Fibroblast of lung (primary cell): ENCODE results near the gene PLCL1. TPM values are rescaled to one million over a fixed set of nuclear protein-coding genes. Genes with fewer than 3 reads are reported as not detected.

Experiments
- DNase-seq, 2 donors: peaks; one replicate each; pipeline versions ENCODE4 v3.0.0 to v3.0.0-alpha.2; 2010; ENCODE audit warnings: low read depth in 2 of 2
- H2AFZ ChIP-seq: 2 replicates; pipeline ENCODE4 v1.5.1; 2012; ENCODE audit warnings: low read length, control low read depth, inconsistent platforms
- H3K27ac ChIP-seq: 2 replicates; pipeline ENCODE4 v1.5.1; 2011; ENCODE audit warnings: low read length, control low read depth; ENCODE audit not compliant: insufficient read depth
- H3K27me3 ChIP-seq: 2 replicates; pipeline ENCODE4 v1.5.1; 2011; ENCODE audit warnings: mild to moderate bottlenecking, low read length; ENCODE audit not compliant: control insufficient read depth, insufficient read depth
- H3K36me3 ChIP-seq: 2 replicates; pipeline ENCODE4 v1.5.1; 2011; ENCODE audit warnings: low read length; ENCODE audit not compliant: control insufficient read depth, insufficient read depth
- H3K4me1 ChIP-seq: 2 replicates; pipeline ENCODE4 v1.5.1; 2011; ENCODE audit warnings: low read length; ENCODE audit not compliant: control insufficient read depth, insufficient read depth; ENCODE audit errors: extremely low read depth
- H3K4me2 ChIP-seq: 2 replicates; pipeline ENCODE4 v1.5.1; 2011; ENCODE audit warnings: low read length, control low read depth; ENCODE audit not compliant: insufficient read depth; ENCODE audit errors: extremely low read depth
- H3K4me3 ChIP-seq, 4 experiments: fragments of 200-600 bp in 1 of 4; sonication (generic) in 1 of 4; replicated peaks in 1 of 4; 2 replicates each; pipeline ENCODE4 v1.5.1; 2011 to 2016; ENCODE audit warnings: low read length in 4 of 4, low read depth in 3 of 4, mild to moderate bottlenecking in 3 of 4, control low read depth in 2 of 4, inconsistent platforms in 1 of 4, mixed read lengths in 1 of 4; ENCODE audit not compliant: insufficient read depth in 1 of 4; ENCODE audit errors: control extremely low read depth in 1 of 4
- H3K79me2 ChIP-seq: 2 replicates; pipeline ENCODE4 v1.5.1; 2012; ENCODE audit warnings: mild to moderate bottlenecking, low read length, inconsistent platforms; ENCODE audit not compliant: control insufficient read depth, insufficient read depth
- H3K9ac ChIP-seq: 2 replicates; pipeline ENCODE4 v1.5.1; 2011; ENCODE audit warnings: mild to moderate bottlenecking, low read length, control low read depth; ENCODE audit not compliant: insufficient read depth
- H3K9me3 ChIP-seq: 2 replicates; pipeline ENCODE4 v1.5.1; 2012; ENCODE audit warnings: low read depth, low read length; ENCODE audit not compliant: control insufficient read depth, insufficient read depth
- H4K20me1 ChIP-seq: 2 replicates; pipeline ENCODE4 v1.5.1; 2011; ENCODE audit warnings: low read length; ENCODE audit not compliant: control insufficient read depth, insufficient read depth; ENCODE audit errors: extremely low read depth
- EZH2 ChIP-seq: IDR thresholded peaks from 2 replicates; pipeline ENCODE4 v1.5.1; 2012; ENCODE audit warnings: low read length, control low read depth, mild to moderate bottlenecking; ENCODE audit errors: missing control alignments
- polyA plus RNA-seq, 2 donors: library from polyadenylated mRNA; depleted of rRNA in 1 of 2; stranded (reverse) in 1 of 2; unstranded in 1 of 2; fragments of >200 nt; gene quantifications; 2 replicates each; pipeline ENCODE4 v1.2.1, GENCODE V29; 2011 to 2012; ENCODE audit warnings: missing spikeins in 1 of 2
- total RNA-seq: library from RNA; depleted of rRNA; stranded (reverse); fragments of >200 nt; gene quantifications from 2 replicates; pipeline ENCODE4 v1.2.1, GENCODE V29; 2014
- TF ChIP-seq, protein P1 (sequence below), 2 donors: IDR thresholded peaks in 1 of 2; conservative IDR thresholded peaks in 1 of 2; 1 replicate in 1 of 2; 2 replicates in 1 of 2; pipeline ENCODE4 v1.5.1; 2011 to 2012; ENCODE audit warnings: low read length in 2 of 2, control low read depth in 1 of 2, inconsistent platforms in 1 of 2, low read depth in 1 of 2, mild to moderate bottlenecking in 1 of 2

The PLCL1 gene
- total and polyA plus RNA-seq, 2 donors (not counting 1 experiment from before 2014, with no cell fraction given), result 0.48 to 0.83 TPM

DNA sequence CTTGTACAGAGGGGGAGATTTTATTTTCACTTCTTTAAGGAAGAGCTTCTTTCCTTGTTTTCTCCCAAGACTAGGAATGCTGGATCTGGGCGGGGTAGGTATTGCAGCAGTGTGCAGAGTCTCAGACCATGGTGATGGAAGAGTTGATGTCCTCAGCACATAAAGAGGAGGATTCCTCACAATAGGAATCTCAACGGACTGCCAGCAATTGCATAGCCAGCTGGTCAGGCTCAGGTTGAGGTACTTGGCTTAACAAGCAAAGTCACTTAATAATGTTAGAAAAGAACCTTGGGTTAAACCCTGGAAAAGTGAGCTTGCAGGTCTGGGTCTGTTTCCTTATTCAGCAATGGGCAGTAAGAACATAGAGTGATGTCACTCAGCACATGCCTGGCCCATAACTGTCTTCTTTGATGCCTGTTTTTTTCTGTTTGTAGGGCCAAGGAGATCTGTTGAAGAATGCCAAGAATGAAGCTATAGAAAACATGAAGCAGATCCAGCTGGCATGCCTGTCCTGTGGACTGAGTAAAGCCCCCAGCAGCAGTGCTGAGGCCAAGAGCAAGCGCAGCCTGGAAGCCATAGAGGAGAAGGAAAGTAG, 342.1 kb downstream of the PLCL1 start:
- H3K4me3 ChIP-seq, result no peak overlapping the region

GRCh38 chr2:198157314-198157713, 352.9 kb downstream of the PLCL1 start:
- no peaks in the 10 kb centered on the region for H4K20me1 ChIP-seq
- H3K4me1 ChIP-seq, result no peaks in the 10 kb centered on the region
- TF ChIP-seq, protein P1, sequence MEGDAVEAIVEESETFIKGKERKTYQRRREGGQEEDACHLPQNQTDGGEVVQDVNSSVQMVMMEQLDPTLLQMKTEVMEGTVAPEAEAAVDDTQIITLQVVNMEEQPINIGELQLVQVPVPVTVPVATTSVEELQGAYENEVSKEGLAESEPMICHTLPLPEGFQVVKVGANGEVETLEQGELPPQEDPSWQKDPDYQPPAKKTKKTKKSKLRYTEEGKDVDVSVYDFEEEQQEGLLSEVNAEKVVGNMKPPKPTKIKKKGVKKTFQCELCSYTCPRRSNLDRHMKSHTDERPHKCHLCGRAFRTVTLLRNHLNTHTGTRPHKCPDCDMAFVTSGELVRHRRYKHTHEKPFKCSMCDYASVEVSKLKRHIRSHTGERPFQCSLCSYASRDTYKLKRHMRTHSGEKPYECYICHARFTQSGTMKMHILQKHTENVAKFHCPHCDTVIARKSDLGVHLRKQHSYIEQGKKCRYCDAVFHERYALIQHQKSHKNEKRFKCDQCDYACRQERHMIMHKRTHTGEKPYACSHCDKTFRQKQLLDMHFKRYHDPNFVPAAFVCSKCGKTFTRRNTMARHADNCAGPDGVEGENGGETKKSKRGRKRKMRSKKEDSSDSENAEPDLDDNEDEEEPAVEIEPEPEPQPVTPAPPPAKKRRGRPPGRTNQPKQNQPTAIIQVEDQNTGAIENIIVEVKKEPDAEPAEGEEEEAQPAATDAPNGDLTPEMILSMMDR (conservative IDR thresholded peaks at IDR 0.05 in 1 of 2, IDR thresholded peaks at IDR 0.05 in 1 of 2; ENCODE audit: low read depth in 1 of 2, low read length in 2 of 2), result no peak
- no peak for TF ChIP-seq EZH2
- no peak overlapping the region for H3K27ac ChIP-seq
- H3K9me3 ChIP-seq, result no peaks in the 10 kb centered on the region
- H3K36me3 ChIP-seq, result no peaks in the 10 kb centered on the region
- H3K4me3 ChIP-seq, result no peak overlapping the region
- no peak overlapping the region for H3K9ac ChIP-seq
- no peak for DNase-seq
- H3K27me3 ChIP-seq, result no peaks in the 10 kb centered on the region
- no peak overlapping the region for H2AFZ ChIP-seq
- H3K4me2 ChIP-seq, result no peak overlapping the region
- H3K79me2 ChIP-seq, result no peaks in the 10 kb centered on the region

More for the DNA sequence above, 342.1 kb downstream of the PLCL1 start:
- no peak for DNase-seq
- Histone ChIP-seq H3K27me3 (no peaks in the 10 kb centered on the region), H3K4me2 (no peak overlapping the region), H4K20me1 (no peaks in the 10 kb centered on the region), H3K4me1 (no peaks in the 10 kb centered on the region), H3K27ac (no peak overlapping the region), H3K36me3 (no peaks in the 10 kb centered on the region), H3K9ac (no peak overlapping the region), H3K9me3 (no peaks in the 10 kb centered on the region), H3K79me2 (no peaks in the 10 kb centered on the region), H2AFZ (no peak overlapping the region)
- TF ChIP-seq, protein P1 (conservative IDR thresholded peaks at IDR 0.05 in 1 of 2, IDR thresholded peaks at IDR 0.05 in 1 of 2; ENCODE audit: low read depth in 1 of 2, low read length in 2 of 2), result no peak
- no peak for TF ChIP-seq EZH2

DNA sequence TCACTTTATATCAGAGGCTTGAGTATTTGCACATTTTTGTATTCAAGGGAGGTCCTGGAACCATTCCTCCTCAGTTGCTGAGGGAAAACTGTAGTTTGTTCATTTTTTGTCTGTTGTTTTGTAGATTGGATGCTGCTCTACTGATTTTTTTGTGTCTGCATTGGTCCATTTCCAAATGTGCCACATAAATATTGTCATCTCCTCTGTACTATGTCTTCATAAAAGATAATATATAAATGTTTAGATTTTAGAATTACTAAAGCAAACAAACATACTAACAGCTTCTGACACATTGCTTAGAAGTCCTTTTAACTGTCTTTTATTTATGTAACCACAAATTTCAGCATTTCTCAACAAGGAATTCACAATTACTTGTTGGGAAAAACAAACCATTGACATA, 356.8 kb downstream of the PLCL1 start:
- Histone ChIP-seq H3K9me3 (no peaks in the 10 kb centered on the region), H3K4me3 (no peak overlapping the region), H2AFZ (no peak overlapping the region), H3K9ac (no peak overlapping the region), H3K79me2 (no peaks in the 10 kb centered on the region), H3K27me3 (no peaks in the 10 kb centered on the region), H4K20me1 (no peaks in the 10 kb centered on the region), H3K27ac (no peak overlapping the region), H3K4me1 (no peaks in the 10 kb centered on the region), H3K36me3 (no peaks in the 10 kb centered on the region), H3K4me2 (no peak overlapping the region)
- no peak for TF ChIP-seq EZH2
- TF ChIP-seq, protein P1 (conservative IDR thresholded peaks at IDR 0.05 in 1 of 2, IDR thresholded peaks at IDR 0.05 in 1 of 2; ENCODE audit: low read depth in 1 of 2, low read length in 2 of 2), result no peak
- no peak for DNase-seq
